ENCODE data around the gene SIGLECL1.

- TF ChIP-seq, protein P1, sequence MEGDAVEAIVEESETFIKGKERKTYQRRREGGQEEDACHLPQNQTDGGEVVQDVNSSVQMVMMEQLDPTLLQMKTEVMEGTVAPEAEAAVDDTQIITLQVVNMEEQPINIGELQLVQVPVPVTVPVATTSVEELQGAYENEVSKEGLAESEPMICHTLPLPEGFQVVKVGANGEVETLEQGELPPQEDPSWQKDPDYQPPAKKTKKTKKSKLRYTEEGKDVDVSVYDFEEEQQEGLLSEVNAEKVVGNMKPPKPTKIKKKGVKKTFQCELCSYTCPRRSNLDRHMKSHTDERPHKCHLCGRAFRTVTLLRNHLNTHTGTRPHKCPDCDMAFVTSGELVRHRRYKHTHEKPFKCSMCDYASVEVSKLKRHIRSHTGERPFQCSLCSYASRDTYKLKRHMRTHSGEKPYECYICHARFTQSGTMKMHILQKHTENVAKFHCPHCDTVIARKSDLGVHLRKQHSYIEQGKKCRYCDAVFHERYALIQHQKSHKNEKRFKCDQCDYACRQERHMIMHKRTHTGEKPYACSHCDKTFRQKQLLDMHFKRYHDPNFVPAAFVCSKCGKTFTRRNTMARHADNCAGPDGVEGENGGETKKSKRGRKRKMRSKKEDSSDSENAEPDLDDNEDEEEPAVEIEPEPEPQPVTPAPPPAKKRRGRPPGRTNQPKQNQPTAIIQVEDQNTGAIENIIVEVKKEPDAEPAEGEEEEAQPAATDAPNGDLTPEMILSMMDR (IDR thresholded peaks at IDR 0.05): no peak
- TF ChIP-seq EZH2 (IDR thresholded peaks at IDR 0.05; ENCODE audit: borderline replicate concordance, insufficient read depth, low read depth, low read length, poor library complexity, severe bottlenecking): no peak
These were observed 564 bp downstream of the SIGLECL1 start for GRCh38 chr19:51251468-51251820.

Measured in B cell (primary cell).